ENCODE data around the gene OPN3.

The OPN3 gene

GRCh38 chr1:241658081-241658793 lies 18.1 kb upstream of the OPN3 start:
- no peak overlapping the region for H3K4me3 ChIP-seq (ENCODE audit: low read depth, low read length)
- no peak for TF ChIP-seq CTCF (IDR thresholded peaks at IDR 0.05; ENCODE audit: borderline replicate concordance, insufficient read depth, low read depth, low read length)

- no peak for TF ChIP-seq CTCF (IDR thresholded peaks at IDR 0.05; ENCODE audit: borderline replicate concordance, insufficient read depth, low read depth, low read length)
- H3K4me3 ChIP-seq (ENCODE audit: low read depth, low read length) = no peak overlapping the region
Observed at GRCh38 chr1:241654641-241655040, 14.5 kb upstream of the OPN3 start.

DNA sequence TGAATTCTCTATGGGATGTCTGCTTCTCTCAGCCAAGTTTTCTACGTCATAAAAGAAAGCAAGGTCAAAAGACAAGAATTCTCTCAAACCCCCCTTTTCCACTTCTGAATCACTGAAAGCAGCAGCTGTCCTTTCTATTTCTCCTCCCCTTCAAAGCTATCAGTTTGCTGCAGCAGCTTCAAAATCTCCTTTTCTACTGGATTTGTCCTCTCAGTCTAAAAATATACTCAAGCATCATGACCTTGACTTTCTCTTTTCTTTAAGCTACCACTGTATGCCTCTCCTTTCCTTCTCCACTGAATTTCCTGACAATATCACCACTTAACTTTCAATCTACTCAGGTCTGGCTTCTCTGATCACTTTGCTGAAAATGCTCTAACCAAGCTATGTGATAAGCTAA lies 13.8 kb upstream of the OPN3 start:
- TF ChIP-seq CTCF (IDR thresholded peaks at IDR 0.05; ENCODE audit: borderline replicate concordance, insufficient read depth, low read depth, low read length) = no peak

GRCh38 chr1:241652012-241652411 lies 11.8 kb upstream of the OPN3 start, which contains the start of gene WDR64:
Gene WDR64 (plus strand): TSS chr1:241652281. CDS start chr1:241652485, 204 bp downstream.
- H3K4me3 ChIP-seq (ENCODE audit: low read depth, low read length) = no peak within 1 kb of the TSS
- TF ChIP-seq CTCF (IDR thresholded peaks at IDR 0.05; ENCODE audit: borderline replicate concordance, insufficient read depth, low read depth, low read length) = no peak

More for the DNA sequence above, 13.8 kb upstream of the OPN3 start:
- no peak overlapping the region for H3K4me3 ChIP-seq (ENCODE audit: low read depth, low read length)

DNA sequence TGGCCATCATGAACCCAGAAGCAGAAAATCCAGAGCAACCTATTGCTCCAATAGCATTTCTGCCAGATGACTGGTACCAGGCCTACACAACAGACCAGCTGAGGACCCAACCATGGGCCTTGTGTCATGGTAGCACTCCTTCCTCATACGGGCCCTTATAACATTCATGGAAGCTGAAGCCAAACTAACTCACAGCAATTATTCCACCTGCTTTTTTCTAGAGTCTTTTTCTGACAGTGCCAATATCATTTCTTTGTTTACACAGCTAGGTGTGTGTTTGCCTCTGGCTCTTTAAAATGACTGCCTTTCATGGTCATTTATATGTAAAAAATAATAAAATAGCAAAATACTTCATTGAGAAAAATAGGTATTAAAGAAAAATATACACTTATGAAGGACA lies 8.0 kb upstream of the OPN3 start:
- no peak for TF ChIP-seq CTCF (IDR thresholded peaks at IDR 0.05; ENCODE audit: borderline replicate concordance, insufficient read depth, low read depth, low read length)
- no peak overlapping the region for H3K4me3 ChIP-seq (ENCODE audit: low read depth, low read length)

DNA sequence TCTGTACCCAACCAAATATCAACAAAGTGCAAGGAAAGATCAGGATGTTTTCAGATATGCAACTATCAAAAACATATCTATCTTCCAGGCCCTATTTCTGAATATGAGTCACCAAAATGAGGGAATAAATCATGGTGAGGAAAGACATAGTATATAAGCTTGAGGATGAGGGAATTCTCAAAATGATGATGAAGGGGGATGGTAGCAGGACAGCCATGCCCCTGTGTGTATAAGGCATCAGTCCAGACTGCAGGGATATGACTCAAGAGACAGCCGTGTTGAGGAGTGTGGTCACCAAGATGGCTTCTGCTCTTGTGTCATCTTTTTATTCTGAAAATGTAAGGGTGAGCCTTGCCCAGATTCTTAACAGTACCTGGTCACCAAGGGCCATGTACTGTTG lies 7.5 kb upstream of the OPN3 start:
- no peak for TF ChIP-seq CTCF (IDR thresholded peaks at IDR 0.05; ENCODE audit: borderline replicate concordance, insufficient read depth, low read depth, low read length)
- no peak overlapping the region for H3K4me3 ChIP-seq (ENCODE audit: low read depth, low read length)

DNA sequence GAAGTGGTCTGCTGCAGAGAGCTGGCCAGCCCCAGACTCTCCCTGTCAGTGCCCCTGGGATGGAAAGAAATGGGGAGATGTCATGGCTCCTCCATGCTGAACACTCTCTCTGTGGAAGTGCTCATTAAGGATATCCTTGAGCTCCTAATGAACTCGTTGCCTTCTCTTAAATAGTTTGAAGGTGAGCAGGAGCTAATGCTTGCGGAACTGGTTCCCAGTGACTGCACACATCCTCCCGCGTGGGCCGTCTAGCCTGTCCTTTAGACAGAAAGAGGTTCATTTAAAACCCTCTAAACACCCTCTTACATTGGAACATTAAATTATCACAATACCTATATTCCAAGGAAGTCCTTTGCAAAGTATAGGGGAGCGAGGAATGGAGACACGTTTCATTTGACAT lies 6.0 kb upstream of the OPN3 start:
- no peak overlapping the region for H3K4me3 ChIP-seq (ENCODE audit: low read depth, low read length)
- TF ChIP-seq CTCF (IDR thresholded peaks at IDR 0.05; ENCODE audit: borderline replicate concordance, insufficient read depth, low read depth, low read length) = no peak
